Neural progenitor cell (in vitro differentiated cells): ENCODE measurements around the gene ZNF84.

ENCODE experiments used
- CTCF ChIP-seq: fragments of 200-600 bp; sonication (generic); IDR thresholded peaks from 2 replicates; pipeline ENCODE4 v1.5.1; 2017; ENCODE audit warnings: antibody characterized with exemption, mild to moderate bottlenecking
- EZH2 ChIP-seq: fragments of 200-600 bp; sonication (generic); IDR thresholded peaks from 2 replicates; pipeline ENCODE4 v1.6.1; 2017; ENCODE audit warnings: antibody characterized with exemption, mild to moderate bottlenecking, moderate library complexity
- EZH2phosphoT487 ChIP-seq: fragments of 200-600 bp; sonication (generic); IDR thresholded peaks from 2 replicates; pipeline ENCODE4 v1.6.1; 2017; ENCODE audit warnings: antibody characterized with exemption

- no peak for TF ChIP-seq CTCF
- TF ChIP-seq EZH2phosphoT487: no peak
- TF ChIP-seq EZH2: no peak
These were observed 24.6 kb downstream of the ZNF84 start for GRCh38 chr12:133061954-133062353.
